ENCODE data around the gene CBLC.

Gene CBLC

GRCh38 chr19:44848036-44848811, 70.5 kb downstream of the CBLC start:
- no peak for TF ChIP-seq GATA2 (IDR thresholded peaks at IDR 0.05; ENCODE audit: low read depth, low read length)
- TF ChIP-seq GATA3 (IDR thresholded peaks at IDR 0.05; ENCODE audit: low read depth, low read length) = no peak

GRCh38 chr19:44848812-44849447, 71.2 kb downstream of the CBLC start:
- TF ChIP-seq GATA3 (IDR thresholded peaks at IDR 0.05; ENCODE audit: low read depth, low read length) (no peak), GATA2 (IDR thresholded peaks at IDR 0.05; ENCODE audit: low read depth, low read length) (no peak)

Data from SH-SY5Y (cell line).